Suprapubic skin (tissue), 4 donors: ENCODE measurements around the gene OR4K5. TPM values are rescaled to one million over a fixed set of nuclear protein-coding genes. Genes with fewer than 3 reads are reported as not detected.
"Not testable (repeated sequence)": the region's sequence is repeated elsewhere in the genome, so short reads cannot be mapped to it uniquely, and the experiment has no call there.

Experiments used
- DNase-seq, 2 donors: peaks; one replicate each; pipeline ENCODE4 v3.0.0-alpha.2; 2019; ENCODE audit warnings: low spot score in 2 of 2
- H3K27ac ChIP-seq: fragments of 200-600 bp; sonication (generic); one replicate; pipeline ENCODE4 v1.5.1; 2019
- H3K27me3 ChIP-seq: fragments of 200-600 bp; sonication (generic); one replicate; pipeline ENCODE4 v1.5.1; 2019
- H3K36me3 ChIP-seq: fragments of 200-600 bp; sonication (generic); one replicate; pipeline ENCODE4 v1.5.1; 2019
- H3K4me1 ChIP-seq: fragments of 200-600 bp; sonication (generic); one replicate; pipeline ENCODE4 v1.5.1; 2019
- H3K4me3 ChIP-seq: fragments of 200-600 bp; sonication (generic); one replicate; pipeline ENCODE4 v1.5.1; 2019; ENCODE audit warnings: mild to moderate bottlenecking
- H3K9me3 ChIP-seq: fragments of 200-600 bp; sonication (generic); one replicate; pipeline ENCODE4 v1.5.1; 2019
- EP300 ChIP-seq: sonication (generic); formaldehyde crosslinking; IDR thresholded peaks from one replicate; pipeline ENCODE4 v1.6.1; 2017; ENCODE audit warnings: antibody characterized with exemption
- POLR2A ChIP-seq, 2 donors: fragments of 450-650 bp; IDR thresholded peaks; one replicate each; pipeline ENCODE4 v1.6.1; 2017; ENCODE audit warnings: antibody characterized with exemption in 2 of 2, mild to moderate bottlenecking in 2 of 2, moderate library complexity in 2 of 2
- POLR2AphosphoS5 ChIP-seq, 3 donors: sonication (generic); formaldehyde crosslinking; IDR thresholded peaks; one replicate each; pipeline ENCODE4 v1.6.1; 2017; ENCODE audit warnings: antibody characterized with exemption in 3 of 3
- WGBS: methylation state at CpG from one replicate; pipeline ENCODE4 v1.1.5; 2018; 5-methylcytosine and 5-hydroxymethylcytosine counted together
- total RNA-seq, 4 donors: library from RNA; depleted of rRNA; stranded (reverse); fragments of >200 nt; gene quantifications; one replicate each; pipeline ENCODE4 v1.1.0, GENCODE V29; 2016
- TF ChIP-seq, protein P1 (sequence below), 2 donors: fragments of 200-600 bp in 1 of 2; fragments of 450-650 bp in 1 of 2; sonication (generic) in 1 of 2; IDR thresholded peaks; one replicate each; pipeline ENCODE4 v1.5.1; 2016 to 2019; ENCODE audit warnings: antibody characterized with exemption in 2 of 2, mild to moderate bottlenecking in 1 of 2, moderate library complexity in 1 of 2

OR4K5 gene
- total RNA-seq, 4 donors from 2014 or later = not detected

DNA sequence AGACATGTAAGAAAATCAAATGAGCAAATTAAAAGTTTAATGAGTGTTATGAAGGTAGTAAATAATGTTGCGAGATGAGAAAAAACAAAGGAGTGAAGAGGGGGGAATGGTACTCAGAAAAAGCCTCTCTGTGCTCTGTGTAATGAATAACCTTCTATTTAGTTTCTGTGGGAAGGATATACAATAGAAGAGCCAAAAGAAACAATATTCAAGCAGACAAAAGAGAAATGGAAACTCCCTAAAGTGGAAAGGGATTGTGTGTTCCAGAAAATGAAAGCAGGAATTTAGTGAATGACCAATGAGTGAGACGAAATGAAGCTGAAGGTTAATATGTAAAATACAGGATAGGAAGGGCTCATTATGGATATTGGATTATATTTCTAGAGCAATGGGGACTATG is 28.8 kb downstream of the OR4K5 start:
- Histone ChIP-seq H3K27ac (no peak overlapping the region), H3K4me3 (no peak overlapping the region), H3K27me3 (no peaks in the 10 kb centered on the region), H3K9me3 (no peaks in the 10 kb centered on the region), H3K4me1 (no peaks in the 10 kb centered on the region), H3K36me3 (no peaks in the 10 kb centered on the region)
- TF ChIP-seq EP300 (no peak), POLR2AphosphoS5 (IDR thresholded peaks at IDR 0.05) (no peak), POLR2A (IDR thresholded peaks at IDR 0.05) (no peak)
- TF ChIP-seq, protein P1, sequence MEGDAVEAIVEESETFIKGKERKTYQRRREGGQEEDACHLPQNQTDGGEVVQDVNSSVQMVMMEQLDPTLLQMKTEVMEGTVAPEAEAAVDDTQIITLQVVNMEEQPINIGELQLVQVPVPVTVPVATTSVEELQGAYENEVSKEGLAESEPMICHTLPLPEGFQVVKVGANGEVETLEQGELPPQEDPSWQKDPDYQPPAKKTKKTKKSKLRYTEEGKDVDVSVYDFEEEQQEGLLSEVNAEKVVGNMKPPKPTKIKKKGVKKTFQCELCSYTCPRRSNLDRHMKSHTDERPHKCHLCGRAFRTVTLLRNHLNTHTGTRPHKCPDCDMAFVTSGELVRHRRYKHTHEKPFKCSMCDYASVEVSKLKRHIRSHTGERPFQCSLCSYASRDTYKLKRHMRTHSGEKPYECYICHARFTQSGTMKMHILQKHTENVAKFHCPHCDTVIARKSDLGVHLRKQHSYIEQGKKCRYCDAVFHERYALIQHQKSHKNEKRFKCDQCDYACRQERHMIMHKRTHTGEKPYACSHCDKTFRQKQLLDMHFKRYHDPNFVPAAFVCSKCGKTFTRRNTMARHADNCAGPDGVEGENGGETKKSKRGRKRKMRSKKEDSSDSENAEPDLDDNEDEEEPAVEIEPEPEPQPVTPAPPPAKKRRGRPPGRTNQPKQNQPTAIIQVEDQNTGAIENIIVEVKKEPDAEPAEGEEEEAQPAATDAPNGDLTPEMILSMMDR (IDR thresholded peaks at IDR 0.05) = no peak
- no peak for DNase-seq
- 68% methylated on average over 2 of the region's 2 CpGs for WGBS

DNA sequence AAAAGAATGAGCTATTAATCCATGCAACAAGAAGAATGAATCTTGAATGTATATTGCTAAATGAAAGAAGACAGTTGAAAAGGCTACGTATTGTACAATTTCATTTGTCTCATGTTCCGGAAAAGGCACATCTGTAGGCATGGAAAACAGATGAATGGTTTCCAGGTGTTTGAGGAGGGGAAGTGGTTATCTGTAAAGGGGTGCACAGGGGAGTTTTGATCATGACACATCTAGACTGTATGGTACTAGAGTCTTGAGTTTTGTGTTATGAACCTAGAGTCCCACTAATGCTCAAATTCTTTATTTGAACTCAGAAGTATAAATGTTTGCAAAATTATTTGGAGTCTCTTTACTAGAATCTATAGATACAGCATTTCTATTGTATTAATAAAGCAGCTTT is 49.3 kb downstream of the OR4K5 start:
- not testable (repeated sequence) for H3K4me3 ChIP-seq, H3K27ac ChIP-seq, H3K4me1 ChIP-seq, H3K27me3 ChIP-seq, H3K36me3 ChIP-seq, DNase-seq, H3K9me3 ChIP-seq
- WGBS = 50% methylated on average over 2 of the region's 2 CpGs

Other genes with a start within 250 kb of the OR4K5 start
- gene OR11H2, start 206.7 kb upstream of the OR4K5 start, total RNA-seq = not detected
- gene OR4Q3, start 177.0 kb upstream of the OR4K5 start, total RNA-seq = not detected
- gene OR4M1, start 147.1 kb upstream of the OR4K5 start, total RNA-seq = not detected
- not detected for gene OR4N2, start 116.8 kb upstream of the OR4K5 start, total RNA-seq
- under 1 TPM in 1 of 4 donors, not detected in 3; 0.04 TPM for gene OR4K2, start 45.5 kb upstream of the OR4K5 start, total RNA-seq
- not detected for gene OR4K1, start 10.3 kb downstream of the OR4K5 start, total RNA-seq
- not detected for gene OR4K15, start 55.0 kb downstream of the OR4K5 start, total RNA-seq
- not detected for gene OR4Q2, start 81.6 kb downstream of the OR4K5 start, total RNA-seq
- gene OR4K14, start 98.7 kb downstream of the OR4K5 start, total RNA-seq = not detected
- gene OR4K13, start 115.4 kb downstream of the OR4K5 start, total RNA-seq = not detected
- not detected for gene OR4L1, start 139.4 kb downstream of the OR4K5 start, total RNA-seq
- gene OR4K17, start 190.1 kb downstream of the OR4K5 start, total RNA-seq = not detected
- not detected for gene OR4N5, start 218.2 kb downstream of the OR4K5 start, total RNA-seq